Astrocyte (in vitro differentiated cells and primary cell): ENCODE data around the gene IRF4.

Source experiments
- CTCF ChIP-seq: IDR thresholded peaks from 2 replicates; pipeline ENCODE4 v1.5.1; 2011; ENCODE audit warnings: low read depth, mild to moderate bottlenecking, inconsistent platforms, low read length, moderate library complexity; ENCODE audit not compliant: insufficient read depth
- EZH2 ChIP-seq: IDR thresholded peaks from 2 replicates; pipeline ENCODE4 v1.6.1; 2012; ENCODE audit warnings: mild to moderate bottlenecking, low read length, inconsistent platforms; ENCODE audit not compliant: insufficient read depth

DNA sequence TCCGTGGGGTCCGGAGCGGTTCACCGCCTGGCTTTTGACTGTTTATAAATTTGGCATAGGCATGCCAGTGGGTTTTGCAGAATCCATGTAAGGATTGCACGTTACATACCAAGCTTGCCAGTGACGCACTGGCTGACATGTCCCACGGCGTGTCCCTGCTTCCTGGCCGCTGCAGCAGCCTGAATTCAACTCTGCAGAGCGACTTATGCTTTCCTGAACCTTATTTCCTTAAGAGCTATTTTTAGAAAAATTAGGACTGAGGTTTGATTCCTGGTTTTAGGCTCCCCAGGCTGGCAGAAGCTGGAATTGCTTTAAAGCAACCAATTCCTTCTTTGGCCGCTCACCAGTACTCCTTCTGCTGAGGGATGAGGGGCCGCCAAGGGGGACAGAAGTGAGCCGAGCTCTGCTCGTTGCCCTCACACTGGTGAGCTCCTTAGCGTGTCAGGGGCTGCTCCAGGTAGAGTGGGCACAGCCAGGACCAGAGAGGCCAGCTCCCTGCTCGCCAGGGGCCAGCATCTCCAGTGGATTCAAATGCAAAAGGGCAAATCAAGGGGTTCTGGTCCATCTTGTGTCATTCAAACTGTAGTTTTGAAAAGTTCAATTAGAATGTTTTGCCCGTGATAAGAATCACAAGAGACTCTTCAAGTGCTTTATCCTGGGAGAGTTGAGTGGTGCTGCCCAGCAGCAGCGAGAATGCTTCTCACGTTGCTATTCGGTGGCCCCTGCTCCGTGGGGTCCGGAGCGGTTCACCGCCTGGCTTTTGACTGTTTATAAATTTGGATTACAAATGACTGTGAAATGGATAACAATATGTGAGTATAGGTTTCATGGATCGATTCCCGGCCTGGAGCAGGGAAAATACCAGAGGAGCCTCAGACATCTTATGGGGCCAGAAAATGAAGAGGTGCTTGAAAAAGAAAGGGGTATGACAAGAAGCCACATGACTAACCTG is 17.5 kb upstream of the IRF4 start:
- no peak for TF ChIP-seq EZH2
- TF ChIP-seq CTCF = no peak
